Stomach (tissue), 9 donors: ENCODE results near the gene EIF2S2. TPM values are rescaled to one million over a fixed set of nuclear protein-coding genes. Genes with fewer than 3 reads are reported as not detected.

Experiments
- DNase-seq, 2 donors: peaks; one replicate each; pipeline versions ENCODE4 v3.0.0 to v3.0.0-alpha.2; 2013 to 2019
- H3K27ac ChIP-seq, 5 donors: fragments of 200-600 bp in 4 of 5; sonication (generic) in 4 of 5; one replicate each; pipeline ENCODE4 v1.5.1; 2013 to 2019; ENCODE audit warnings: mild to moderate bottlenecking in 1 of 5, moderate library complexity in 1 of 5
- H3K27me3 ChIP-seq, 3 donors: fragments of 200-600 bp; sonication (generic); one replicate each; pipeline ENCODE4 v1.5.1; 2017 to 2019; ENCODE audit warnings: mixed run types in 1 of 3
- H3K36me3 ChIP-seq, 4 donors: fragments of 200-600 bp; sonication (generic); 1 replicate in 3 of 4; 2 replicates in 1 of 4; pipeline ENCODE4 v1.5.1; 2016 to 2019
- H3K4me1 ChIP-seq, 4 donors: fragments of 200-600 bp; sonication (generic); one replicate each; pipeline ENCODE4 v1.5.1; 2016 to 2019
- H3K4me3 ChIP-seq, 4 donors: fragments of 200-600 bp; sonication (generic) in 3 of 4; one replicate each; pipeline ENCODE4 v1.5.1; 2016 to 2019; ENCODE audit warnings: mild to moderate bottlenecking in 1 of 4
- H3K9me3 ChIP-seq, 4 donors: fragments of 200-600 bp; sonication (generic); one replicate each; pipeline ENCODE4 v1.5.1; 2016 to 2019
- EP300 ChIP-seq: sonication (generic); formaldehyde crosslinking; IDR thresholded peaks from one replicate; pipeline ENCODE4 v1.6.1; 2017; ENCODE audit warnings: antibody characterized with exemption
- POLR2A ChIP-seq, 4 donors: fragments of 450-650 bp; IDR thresholded peaks; one replicate each; pipeline ENCODE4 v1.6.1; 2016; ENCODE audit warnings: antibody characterized with exemption in 4 of 4, control low read depth in 2 of 4, mild to moderate bottlenecking in 1 of 4, moderate library complexity in 1 of 4
- POLR2AphosphoS5 ChIP-seq, 3 donors: sonication (generic); formaldehyde crosslinking; IDR thresholded peaks; one replicate each; pipeline ENCODE4 v1.6.1; 2016; ENCODE audit warnings: antibody characterized with exemption in 3 of 3
- WGBS, 5 donors: extraction: QIAGEN DNeasy Blood & Tissue Kit in 3 of 5; methylation state at CpG; one replicate each; pipeline versions ENCODE4 v1.1.5 to v1.1.7; 2013 to 2018; 5-methylcytosine and 5-hydroxymethylcytosine counted together
- intact Hi-C: fragments of 100-400 bp; cut with DNase I; formaldehyde crosslinking; loops from one replicate; pipeline ENCODE4 v1.15.1; 2023; ENCODE audit warnings: low total_unique reads
- polyA plus RNA-seq, 3 donors: library from polyadenylated mRNA; stranded (reverse); fragments of 200-250 nt; gene quantifications; one replicate each; pipeline ENCODE4 v1.2.3, GENCODE V29; 2013
- total RNA-seq, 5 donors: library from RNA; depleted of rRNA; stranded (reverse); fragments of >200 nt; gene quantifications; one replicate each; pipeline versions ENCODE4 v1.1.0 to v1.2.3, GENCODE V29; 2014 to 2016
- TF ChIP-seq, protein P1 (sequence below), 7 experiments: fragments of 450-650 bp in 4 of 7; fragments of 200-600 bp in 3 of 7; sonication (generic) in 3 of 7; IDR thresholded peaks; one replicate each; pipeline ENCODE4 v1.5.1; 2016 to 2019; ENCODE audit warnings: antibody characterized with exemption in 7 of 7, control low read depth in 2 of 7, mild to moderate bottlenecking in 1 of 7
- donor health status: healthy with polysubstance abuse.
- donor health status: Bipolar disorder and iron deficiency.
- donor health status: healthy.

Gene EIF2S2
- total and polyA plus RNA-seq, 8 donors = 26.6 to 92.4 (median 45.6) TPM

GRCh38 chr20:34070859-34071258 lies 41.2 kb downstream of the EIF2S2 start:
- intact Hi-C loops = loop anchor here (10.0 kb wide), 1 partner anchor 136 kb away; no protein-coding TSS in a partner anchor
- Histone ChIP-seq H3K4me1 (peaks cover 9 to 34% (median 22%) of the 10 kb centered on the region in 4 donors), H3K36me3 (peaks cover 19 to 50% (median 36%) of the 10 kb centered on the region in 4 donors), H3K4me3 (no peak overlapping the region), H3K27ac (no peak overlapping the region), H3K27me3 (no peaks in the 10 kb centered on the region), H3K9me3 (no peaks in the 10 kb centered on the region)
- no peak for DNase-seq
- no peak for TF ChIP-seq EP300
- no peak for TF ChIP-seq POLR2A (IDR thresholded peaks at IDR 0.05)
- TF ChIP-seq, protein P1, sequence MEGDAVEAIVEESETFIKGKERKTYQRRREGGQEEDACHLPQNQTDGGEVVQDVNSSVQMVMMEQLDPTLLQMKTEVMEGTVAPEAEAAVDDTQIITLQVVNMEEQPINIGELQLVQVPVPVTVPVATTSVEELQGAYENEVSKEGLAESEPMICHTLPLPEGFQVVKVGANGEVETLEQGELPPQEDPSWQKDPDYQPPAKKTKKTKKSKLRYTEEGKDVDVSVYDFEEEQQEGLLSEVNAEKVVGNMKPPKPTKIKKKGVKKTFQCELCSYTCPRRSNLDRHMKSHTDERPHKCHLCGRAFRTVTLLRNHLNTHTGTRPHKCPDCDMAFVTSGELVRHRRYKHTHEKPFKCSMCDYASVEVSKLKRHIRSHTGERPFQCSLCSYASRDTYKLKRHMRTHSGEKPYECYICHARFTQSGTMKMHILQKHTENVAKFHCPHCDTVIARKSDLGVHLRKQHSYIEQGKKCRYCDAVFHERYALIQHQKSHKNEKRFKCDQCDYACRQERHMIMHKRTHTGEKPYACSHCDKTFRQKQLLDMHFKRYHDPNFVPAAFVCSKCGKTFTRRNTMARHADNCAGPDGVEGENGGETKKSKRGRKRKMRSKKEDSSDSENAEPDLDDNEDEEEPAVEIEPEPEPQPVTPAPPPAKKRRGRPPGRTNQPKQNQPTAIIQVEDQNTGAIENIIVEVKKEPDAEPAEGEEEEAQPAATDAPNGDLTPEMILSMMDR (IDR thresholded peaks at IDR 0.05) = no peak
- no peak for TF ChIP-seq POLR2AphosphoS5 (IDR thresholded peaks at IDR 0.05)
- 78 to 81% (median 79%) methylated on average over 8 of the region's 8 CpGs for WGBS, 5 donors

- Histone ChIP-seq H3K4me3 (no peak overlapping the region), H3K4me1 (peaks cover 12 to 42% (median 28%) of the 10 kb centered on the region in 4 donors), H3K9me3 (no peaks in the 10 kb centered on the region), H3K27me3 (no peaks in the 10 kb centered on the region), H3K36me3 (peaks cover 15 to 46% (median 32%) of the 10 kb centered on the region in 4 donors), H3K27ac (no peak overlapping the region)
- TF ChIP-seq, protein P1 (IDR thresholded peaks at IDR 0.05) = no peak
- TF ChIP-seq EP300 = no peak
- TF ChIP-seq POLR2AphosphoS5 (IDR thresholded peaks at IDR 0.05) = no peak
- TF ChIP-seq POLR2A (IDR thresholded peaks at IDR 0.05) = no peak
- WGBS, 5 donors = 60 to 79% (median 62%) methylated on average over 3 of the region's 3 CpGs
- intact Hi-C loops = loop anchor here (10.0 kb wide), 1 partner anchor 135 kb away; no protein-coding TSS in a partner anchor
- no peak for DNase-seq
Measured at GRCh38 chr20:34070079-34070439, 42.0 kb downstream of the EIF2S2 start.

- H3K4me1 ChIP-seq = peaks cover 12 to 47% (median 31%) of the 10 kb centered on the region in 4 donors
- H3K36me3 ChIP-seq = peaks cover 15 to 41% (median 27%) of the 10 kb centered on the region in 4 donors
- no peaks in the 10 kb centered on the region for H3K9me3 ChIP-seq
- H3K4me3 ChIP-seq = no peak overlapping the region
- no peaks in the 10 kb centered on the region for H3K27me3 ChIP-seq
- peak; percentile 86 to 93 for DNase-seq
- peak overlapping the region in 3 of 5 donors; percentile 1 to 41 (median 39) for H3K27ac ChIP-seq
- WGBS, 5 donors = 15 to 23% (median 18%) methylated on average over 7 of the region's 7 CpGs
- intact Hi-C loops = loop anchor here (5.0 to 10.0 kb wide), 3 partner anchors 75 to 202 kb away; partner anchors contain the start of gene RALY
- no peak for TF ChIP-seq EP300
- TF ChIP-seq POLR2AphosphoS5 (IDR thresholded peaks at IDR 0.05) = peak in 2 of 3 donors; percentile 53 to 74
- TF ChIP-seq, protein P1 (IDR thresholded peaks at IDR 0.05) = peak in 5 of 7 experiments; percentile 70 to 92 (median 84)
Measured at GRCh38 chr20:34069341-34070078, 42.5 kb downstream of the EIF2S2 start.

- Histone ChIP-seq H3K4me1 (peaks cover 12 to 55% (median 33%) of the 10 kb centered on the region in 4 donors), H3K27me3 (no peaks in the 10 kb centered on the region), H3K27ac (no peak overlapping the region), H3K9me3 (no peaks in the 10 kb centered on the region), H3K36me3 (peaks cover 8 to 32% (median 12%) of the 10 kb centered on the region in 4 donors), H3K4me3 (no peak overlapping the region)
- 84 to 96% (median 91%) methylated on average over 1 of the region's 1 CpG for WGBS, 5 donors
- intact Hi-C loops = loop anchor here (5.0 to 10.0 kb wide), 2 partner anchors 73 to 201 kb away; partner anchors contain the start of gene RALY
- TF ChIP-seq POLR2A (IDR thresholded peaks at IDR 0.05) (no peak), POLR2AphosphoS5 (IDR thresholded peaks at IDR 0.05) (no peak), EP300 (no peak)
- TF ChIP-seq, protein P1 (IDR thresholded peaks at IDR 0.05) = no peak
- no peak for DNase-seq
Measured at GRCh38 chr20:34068001-34068400, 44.0 kb downstream of the EIF2S2 start.
